Measurements from ENCODE around the gene ALCAM.

DNA sequence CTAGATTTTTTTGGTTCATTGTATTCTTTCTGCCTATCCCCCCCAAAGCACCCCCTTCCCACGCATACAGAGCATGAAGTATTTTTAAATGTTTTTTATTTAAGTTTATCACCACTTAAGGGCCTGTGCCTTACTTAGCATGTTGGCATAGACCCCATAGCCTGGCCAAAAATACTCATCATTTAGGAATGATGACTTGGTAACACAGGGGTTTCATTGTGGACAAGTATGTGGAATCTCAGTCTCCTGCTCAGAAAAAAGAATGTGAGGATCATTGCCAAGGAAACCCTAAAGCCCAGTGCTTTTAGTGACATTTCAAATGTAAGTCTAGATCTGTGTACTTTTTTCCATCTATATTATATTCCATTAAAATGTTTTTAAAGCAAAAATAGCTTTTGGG is 146.3 kb downstream of the ALCAM start:
- TF ChIP-seq, protein P1, sequence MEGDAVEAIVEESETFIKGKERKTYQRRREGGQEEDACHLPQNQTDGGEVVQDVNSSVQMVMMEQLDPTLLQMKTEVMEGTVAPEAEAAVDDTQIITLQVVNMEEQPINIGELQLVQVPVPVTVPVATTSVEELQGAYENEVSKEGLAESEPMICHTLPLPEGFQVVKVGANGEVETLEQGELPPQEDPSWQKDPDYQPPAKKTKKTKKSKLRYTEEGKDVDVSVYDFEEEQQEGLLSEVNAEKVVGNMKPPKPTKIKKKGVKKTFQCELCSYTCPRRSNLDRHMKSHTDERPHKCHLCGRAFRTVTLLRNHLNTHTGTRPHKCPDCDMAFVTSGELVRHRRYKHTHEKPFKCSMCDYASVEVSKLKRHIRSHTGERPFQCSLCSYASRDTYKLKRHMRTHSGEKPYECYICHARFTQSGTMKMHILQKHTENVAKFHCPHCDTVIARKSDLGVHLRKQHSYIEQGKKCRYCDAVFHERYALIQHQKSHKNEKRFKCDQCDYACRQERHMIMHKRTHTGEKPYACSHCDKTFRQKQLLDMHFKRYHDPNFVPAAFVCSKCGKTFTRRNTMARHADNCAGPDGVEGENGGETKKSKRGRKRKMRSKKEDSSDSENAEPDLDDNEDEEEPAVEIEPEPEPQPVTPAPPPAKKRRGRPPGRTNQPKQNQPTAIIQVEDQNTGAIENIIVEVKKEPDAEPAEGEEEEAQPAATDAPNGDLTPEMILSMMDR (IDR thresholded peaks at IDR 0.05): no peak
- TF ChIP-seq POLR2A (IDR thresholded peaks at IDR 0.05): no peak
